NCI-H345 (cell line): ENCODE measurements around the gene CPPED1.

Experiments used
- DNase-seq: peaks from one replicate; lab custom pipeline; 2025; lab: John Stamatoyannopoulos, UW

The CPPED1 gene

GRCh38 chr16:12609937-12610699, 193.6 kb downstream of the CPPED1 start:
- DNase-seq: no peak
